ENCODE results near the gene PTPRF.

The PTPRF gene

GRCh38 chr1:43507296-43508295 lies 23.1 kb upstream of the PTPRF start:
- no peak for TF ChIP-seq CTCF (conservative IDR thresholded peaks at IDR 0.05)
- H3K27ac ChIP-seq, result no peak overlapping the region

GRCh38 chr1:43509007-43509739 lies 21.5 kb upstream of the PTPRF start:
- no peak overlapping the region for H3K27ac ChIP-seq
- TF ChIP-seq CTCF (conservative IDR thresholded peaks at IDR 0.05), result no peak

- no peak for TF ChIP-seq CTCF (conservative IDR thresholded peaks at IDR 0.05)
- H3K27ac ChIP-seq, result no peak overlapping the region
Observed at GRCh38 chr1:43509740-43510375, 20.8 kb upstream of the PTPRF start.

GRCh38 chr1:43510621-43511020 lies 20.1 kb upstream of the PTPRF start:
- TF ChIP-seq CTCF (conservative IDR thresholded peaks at IDR 0.05), result no peak
- no peak overlapping the region for H3K27ac ChIP-seq

GRCh38 chr1:43511394-43511793 lies 19.3 kb upstream of the PTPRF start:
- TF ChIP-seq CTCF (conservative IDR thresholded peaks at IDR 0.05), result no peak

GRCh38 chr1:43512133-43512532 lies 18.6 kb upstream of the PTPRF start:
- TF ChIP-seq CTCF (conservative IDR thresholded peaks at IDR 0.05), result no peak
- H3K27ac ChIP-seq, result no peak overlapping the region

More at GRCh38 chr1:43511394-43511793, 19.3 kb upstream of the PTPRF start:
- no peak overlapping the region for H3K27ac ChIP-seq

- H3K27ac ChIP-seq, result no peak overlapping the region
- no peak for TF ChIP-seq CTCF (conservative IDR thresholded peaks at IDR 0.05)
Observed at GRCh38 chr1:43512681-43513080, 18.0 kb upstream of the PTPRF start.

All from VCaP (cell line).